H1 (cell line): ENCODE data around the gene AMH. TPM values are rescaled to one million over a fixed set of nuclear protein-coding genes. Genes with fewer than 3 reads are reported as not detected.

Experiments used
- CHD1 ChIP-seq: IDR thresholded peaks from 2 replicates; pipeline ENCODE4 v1.6.1; 2012; ENCODE audit warnings: low read depth, low read length, improper control_type of control experiment
- CHD7 ChIP-seq: fragments of 300-600 bp; sonication (generic); IDR thresholded peaks from 2 replicates; pipeline ENCODE4 v1.7.1; 2012; ENCODE audit warnings: low read length, moderate library complexity, mild to moderate bottlenecking, inconsistent platforms; ENCODE audit not compliant: insufficient replicate concordance
- EGR1 ChIP-seq: IDR thresholded peaks from 2 replicates; pipeline ENCODE4 v1.6.1; 2011; ENCODE audit warnings: low read depth, low read length, borderline replicate concordance
- HDAC2 ChIP-seq, 2 experiments: fragments of 300-600 bp in 1 of 2; sonication (generic) in 1 of 2; IDR thresholded peaks; 2 replicates each; pipeline ENCODE4 v1.6.1; 2011 to 2012; ENCODE audit warnings: low read depth in 2 of 2, low read length in 2 of 2, mild to moderate bottlenecking in 2 of 2, moderate library complexity in 2 of 2, borderline replicate concordance in 1 of 2, inconsistent platforms in 1 of 2
- PHF8 ChIP-seq: fragments of 200-600 bp; sonication (generic); conservative IDR thresholded peaks from 2 replicates; pipeline ENCODE4 v1.7.1; 2012; ENCODE audit warnings: low read depth, mild to moderate bottlenecking, inconsistent platforms, low read length, moderate library complexity
- RBBP5 ChIP-seq: IDR thresholded peaks from 2 replicates; pipeline ENCODE4 v1.7.1; 2012; ENCODE audit warnings: low read depth, mild to moderate bottlenecking, inconsistent platforms, low read length, moderate library complexity, borderline replicate concordance
- polyA plus RNA-seq, 7 experiments: library from polyadenylated mRNA; depleted of rRNA in 3 of 7; stranded (reverse) in 5 of 7; unstranded in 2 of 7; fragments of >200 nt in 5 of 7; fragments of 200-250 nt in 2 of 7; gene quantifications; 1 replicate in 5 of 7; 2 replicates in 1 of 7; 4 replicates in 1 of 7; pipeline versions ENCODE4 v1.2.1 to v1.2.3, GENCODE V29; 2011 to 2013; ENCODE audit warnings: missing spikeins in 2 of 7, mixed read lengths in 2 of 7
- total RNA-seq: library from RNA; stranded (reverse); fragmentation: NEBNext Ultra II Directional; extraction: Animal tissue kit (Norgen Biotek cat#: 25700); gene quantifications from 2 replicates; pipeline ENCODE4 v1.2.1, GENCODE V29; 2021

Gene AMH
- total and polyA plus RNA-seq, 2 of the 8 experiments (the other 6 are each of a cell fraction or from before 2014, with no cell fraction given): 10.5 to 15.4 TPM

- TF ChIP-seq RBBP5: no peak
- TF ChIP-seq HDAC2 (IDR thresholded peaks at IDR 0.05; ENCODE audit: borderline replicate concordance in 1 of 2, low read depth in 2 of 2, low read length in 2 of 2): no peak
- TF ChIP-seq CHD7: no peak
- no peak for TF ChIP-seq EGR1
- no peak for TF ChIP-seq PHF8
- no peak for TF ChIP-seq CHD1
Measured at GRCh38 chr19:2255982-2256685, 7.0 kb downstream of the AMH start, which contains the start of gene JSRP1 (continued).
